ENCODE data around the gene DISP3. TPM values are rescaled to one million over a fixed set of nuclear protein-coding genes. Genes with fewer than 3 reads are reported as not detected.

The DISP3 gene
- total and polyA plus RNA-seq, 9 of the 15 experiments (the other 6 are each of a cell fraction or from before 2014, with no cell fraction given): 0.03 to 0.19 (median 0.15) TPM; not detected in 5

DNA sequence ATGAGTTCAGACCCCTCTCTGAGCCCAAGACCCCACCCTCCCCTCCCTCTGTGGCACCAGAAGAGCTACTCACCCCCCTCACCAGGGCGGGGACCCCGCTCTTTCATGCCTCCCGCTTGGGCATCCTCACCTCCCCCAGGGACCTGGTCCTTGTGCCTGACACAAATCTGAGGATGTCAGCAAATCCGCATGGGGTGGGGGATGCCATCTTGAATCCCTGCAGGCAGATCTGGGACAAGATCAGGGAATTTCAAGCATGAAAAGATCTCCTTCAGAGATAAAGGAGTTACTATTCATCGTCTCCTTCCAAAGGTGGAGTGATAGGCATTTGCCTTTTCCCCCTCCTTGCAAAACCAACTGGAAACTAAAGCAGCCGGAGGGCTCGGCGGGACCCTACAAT, 81.1 kb downstream of the DISP3 start:
- intact Hi-C loops (cut with micrococcal nuclease): no loop called here
- peaks cover 2 to 24% of the 10 kb centered on the region in 2 experiments for H3K27me3 ChIP-seq (ENCODE audit: control insufficient read depth in 2 of 2, insufficient read depth in 2 of 2, low read length in 2 of 2)
- no peak for DNase-seq (ENCODE audit: extremely low read depth in 1 of 4, low spot score in 3 of 4)
- no peak for TF ChIP-seq ZNF695 (CRISPR knock-in tag; IDR thresholded peaks at IDR 0.05)
- TF ChIP-seq, protein P1, sequence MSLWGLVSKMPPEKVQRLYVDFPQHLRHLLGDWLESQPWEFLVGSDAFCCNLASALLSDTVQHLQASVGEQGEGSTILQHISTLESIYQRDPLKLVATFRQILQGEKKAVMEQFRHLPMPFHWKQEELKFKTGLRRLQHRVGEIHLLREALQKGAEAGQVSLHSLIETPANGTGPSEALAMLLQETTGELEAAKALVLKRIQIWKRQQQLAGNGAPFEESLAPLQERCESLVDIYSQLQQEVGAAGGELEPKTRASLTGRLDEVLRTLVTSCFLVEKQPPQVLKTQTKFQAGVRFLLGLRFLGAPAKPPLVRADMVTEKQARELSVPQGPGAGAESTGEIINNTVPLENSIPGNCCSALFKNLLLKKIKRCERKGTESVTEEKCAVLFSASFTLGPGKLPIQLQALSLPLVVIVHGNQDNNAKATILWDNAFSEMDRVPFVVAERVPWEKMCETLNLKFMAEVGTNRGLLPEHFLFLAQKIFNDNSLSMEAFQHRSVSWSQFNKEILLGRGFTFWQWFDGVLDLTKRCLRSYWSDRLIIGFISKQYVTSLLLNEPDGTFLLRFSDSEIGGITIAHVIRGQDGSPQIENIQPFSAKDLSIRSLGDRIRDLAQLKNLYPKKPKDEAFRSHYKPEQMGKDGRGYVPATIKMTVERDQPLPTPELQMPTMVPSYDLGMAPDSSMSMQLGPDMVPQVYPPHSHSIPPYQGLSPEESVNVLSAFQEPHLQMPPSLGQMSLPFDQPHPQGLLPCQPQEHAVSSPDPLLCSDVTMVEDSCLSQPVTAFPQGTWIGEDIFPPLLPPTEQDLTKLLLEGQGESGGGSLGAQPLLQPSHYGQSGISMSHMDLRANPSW (CRISPR knock-in tag; IDR thresholded peaks at IDR 0.05): no peak
- TF ChIP-seq ZBTB1 (CRISPR knock-in tag; IDR thresholded peaks at IDR 0.05; ENCODE audit: borderline replicate concordance, low read depth): no peak
- TF ChIP-seq ZNF444 (CRISPR knock-in tag; IDR thresholded peaks at IDR 0.05): no peak
- no peak for TF ChIP-seq LEF1 (IDR thresholded peaks at IDR 0.05)
- TF ChIP-seq, protein P2, sequence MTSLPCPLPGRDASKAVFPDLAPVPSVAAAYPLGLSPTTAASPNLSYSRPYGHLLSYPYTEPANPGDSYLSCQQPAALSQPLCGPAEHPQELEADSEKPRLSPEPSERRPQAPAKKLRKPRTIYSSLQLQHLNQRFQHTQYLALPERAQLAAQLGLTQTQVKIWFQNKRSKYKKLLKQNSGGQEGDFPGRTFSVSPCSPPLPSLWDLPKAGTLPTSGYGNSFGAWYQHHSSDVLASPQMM (CRISPR knock-in tag; IDR thresholded peaks at IDR 0.05): no peak
- TF ChIP-seq SLC30A9 (CRISPR knock-in tag; IDR thresholded peaks at IDR 0.05): no peak
- no peak for TF ChIP-seq NRF1 (conservative IDR thresholded peaks at IDR 0.05 in 1 of 2, IDR thresholded peaks at IDR 0.05 in 1 of 2)
- TF ChIP-seq, protein P3, sequence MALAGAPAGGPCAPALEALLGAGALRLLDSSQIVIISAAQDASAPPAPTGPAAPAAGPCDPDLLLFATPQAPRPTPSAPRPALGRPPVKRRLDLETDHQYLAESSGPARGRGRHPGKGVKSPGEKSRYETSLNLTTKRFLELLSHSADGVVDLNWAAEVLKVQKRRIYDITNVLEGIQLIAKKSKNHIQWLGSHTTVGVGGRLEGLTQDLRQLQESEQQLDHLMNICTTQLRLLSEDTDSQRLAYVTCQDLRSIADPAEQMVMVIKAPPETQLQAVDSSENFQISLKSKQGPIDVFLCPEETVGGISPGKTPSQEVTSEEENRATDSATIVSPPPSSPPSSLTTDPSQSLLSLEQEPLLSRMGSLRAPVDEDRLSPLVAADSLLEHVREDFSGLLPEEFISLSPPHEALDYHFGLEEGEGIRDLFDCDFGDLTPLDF (CRISPR knock-in tag; IDR thresholded peaks at IDR 0.05): no peak
- TF ChIP-seq, protein P4, sequence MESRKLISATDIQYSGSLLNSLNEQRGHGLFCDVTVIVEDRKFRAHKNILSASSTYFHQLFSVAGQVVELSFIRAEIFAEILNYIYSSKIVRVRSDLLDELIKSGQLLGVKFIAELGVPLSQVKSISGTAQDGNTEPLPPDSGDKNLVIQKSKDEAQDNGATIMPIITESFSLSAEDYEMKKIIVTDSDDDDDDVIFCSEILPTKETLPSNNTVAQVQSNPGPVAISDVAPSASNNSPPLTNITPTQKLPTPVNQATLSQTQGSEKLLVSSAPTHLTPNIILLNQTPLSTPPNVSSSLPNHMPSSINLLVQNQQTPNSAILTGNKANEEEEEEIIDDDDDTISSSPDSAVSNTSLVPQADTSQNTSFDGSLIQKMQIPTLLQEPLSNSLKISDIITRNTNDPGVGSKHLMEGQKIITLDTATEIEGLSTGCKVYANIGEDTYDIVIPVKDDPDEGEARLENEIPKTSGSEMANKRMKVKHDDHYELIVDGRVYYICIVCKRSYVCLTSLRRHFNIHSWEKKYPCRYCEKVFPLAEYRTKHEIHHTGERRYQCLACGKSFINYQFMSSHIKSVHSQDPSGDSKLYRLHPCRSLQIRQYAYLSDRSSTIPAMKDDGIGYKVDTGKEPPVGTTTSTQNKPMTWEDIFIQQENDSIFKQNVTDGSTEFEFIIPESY (CRISPR knock-in tag; IDR thresholded peaks at IDR 0.05): no peak
- TF ChIP-seq CHCHD3 (CRISPR knock-in tag; IDR thresholded peaks at IDR 0.05): no peak
- TF ChIP-seq, protein P5, sequence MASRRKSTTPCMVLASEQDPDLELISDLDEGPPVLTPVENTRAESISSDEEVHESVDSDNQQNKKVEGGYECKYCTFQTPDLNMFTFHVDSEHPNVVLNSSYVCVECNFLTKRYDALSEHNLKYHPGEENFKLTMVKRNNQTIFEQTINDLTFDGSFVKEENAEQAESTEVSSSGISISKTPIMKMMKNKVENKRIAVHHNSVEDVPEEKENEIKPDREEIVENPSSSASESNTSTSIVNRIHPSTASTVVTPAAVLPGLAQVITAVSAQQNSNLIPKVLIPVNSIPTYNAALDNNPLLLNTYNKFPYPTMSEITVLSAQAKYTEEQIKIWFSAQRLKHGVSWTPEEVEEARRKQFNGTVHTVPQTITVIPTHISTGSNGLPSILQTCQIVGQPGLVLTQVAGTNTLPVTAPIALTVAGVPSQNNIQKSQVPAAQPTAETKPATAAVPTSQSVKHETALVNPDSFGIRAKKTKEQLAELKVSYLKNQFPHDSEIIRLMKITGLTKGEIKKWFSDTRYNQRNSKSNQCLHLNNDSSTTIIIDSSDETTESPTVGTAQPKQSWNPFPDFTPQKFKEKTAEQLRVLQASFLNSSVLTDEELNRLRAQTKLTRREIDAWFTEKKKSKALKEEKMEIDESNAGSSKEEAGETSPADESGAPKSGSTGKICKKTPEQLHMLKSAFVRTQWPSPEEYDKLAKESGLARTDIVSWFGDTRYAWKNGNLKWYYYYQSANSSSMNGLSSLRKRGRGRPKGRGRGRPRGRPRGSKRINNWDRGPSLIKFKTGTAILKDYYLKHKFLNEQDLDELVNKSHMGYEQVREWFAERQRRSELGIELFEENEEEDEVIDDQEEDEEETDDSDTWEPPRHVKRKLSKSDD (conservative IDR thresholded peaks at IDR 0.05; ENCODE audit: low read length): no peak
- no peak for TF ChIP-seq COPS2 (conservative IDR thresholded peaks at IDR 0.05)
- TF ChIP-seq NCOA6 (IDR thresholded peaks at IDR 0.05): no peak
- TF ChIP-seq SNRNP70 (optimal IDR thresholded peaks at IDR 0.05; ENCODE audit: low read depth, low read length): no peak

More for the DNA sequence above, 81.1 kb downstream of the DISP3 start:
- ATAC-seq (no peak), FAIRE-seq (no peak)
- CTCF ChIA-PET (ENCODE audit: low intra/inter-chr PET ratio): no interaction called here
- no peak overlapping the region for H3K4me3 ChIP-seq
- H3K9ac ChIP-seq (ENCODE audit: insufficient read depth in 1 of 2, low read depth in 2 of 2, low read length in 2 of 2): no peak overlapping the region
- in situ Hi-C loops (cut with MboI): no loop called here
- no peaks in the 10 kb centered on the region for H3K9me1 ChIP-seq (ENCODE audit: control insufficient read depth, insufficient read depth, low read length)
- POLR2A ChIA-PET: no interaction called here
- H3K4me2 ChIP-seq (ENCODE audit: insufficient read depth, low read length): no peak overlapping the region
- BruUV-seq (replicated peaks): no TSS peak
- H3K4me1 ChIP-seq (replicated peaks in 1 of 2; ENCODE audit: control insufficient read depth in 2 of 2, insufficient read depth in 2 of 2, low read length in 2 of 2): peaks cover 0 to 14% of the 10 kb centered on the region in 2 experiments; a peak in 3 of 5 replicates
- no peak overlapping the region for H2AFZ ChIP-seq (ENCODE audit: low read depth, low read length)
- H3K27ac ChIP-seq (ENCODE audit: extremely low read depth, low read depth, low read length): no peak overlapping the region
- H3K9me3 ChIP-seq (replicated peaks; ENCODE audit: control insufficient read depth, insufficient read depth, low read depth, low read length): no peaks in the 10 kb centered on the region
- no peaks in the 10 kb centered on the region for H3K79me2 ChIP-seq (ENCODE audit: control insufficient read depth, insufficient read depth, low read length)
- H3K36me3 ChIP-seq (ENCODE audit: control insufficient read depth, insufficient read depth, low read length): no peaks in the 10 kb centered on the region
- H4K20me1 ChIP-seq (replicated peaks; ENCODE audit: control insufficient read depth, insufficient read depth, low read length): peaks cover 7% of the 10 kb centered on the region; the same call in 1 of the 2 replicates
- WGBS (ENCODE audit: insufficient coverage, low coverage, missing lambda C conversion rate): 5% methylated on average over 8 of the region's 8 CpGs
